ENCODE measurements around the gene STAG3. TPM values are rescaled to one million over a fixed set of nuclear protein-coding genes. Genes with fewer than 3 reads are reported as not detected.

STAG3 gene
- total and polyA plus RNA-seq, 2 experiments from 2014 or later = 1.0 to 4.8 TPM

GRCh38 chr7:100147278-100147677 lies 30.4 kb upstream of the STAG3 start:
- H3K27me3 ChIP-seq = no peaks in the 10 kb centered on the region
- TF ChIP-seq EZH2 (IDR thresholded peaks at IDR 0.05; ENCODE audit: borderline replicate concordance) (no peak), EZH2phosphoT487 (IDR thresholded peaks at IDR 0.05; ENCODE audit: low read depth, severe bottlenecking, unreplicated experiment) (no peak), CTCF (IDR thresholded peaks at IDR 0.05; ENCODE audit: poor library complexity) (no peak)
- peaks cover 33% of the 10 kb centered on the region for H3K79me2 ChIP-seq
- no peaks in the 10 kb centered on the region for H3K9me3 ChIP-seq (ENCODE audit: low read depth)
- DNase-seq (ENCODE audit: low spot score) = no peak
- 95% methylated on average over 2 of the region's 2 CpGs for WGBS (ENCODE audit: low lambda C conversion rate, missing lambda C conversion rate)
- H3K4me1 ChIP-seq (ENCODE audit: insufficient read depth) = no peaks in the 10 kb centered on the region
- H3K36me3 ChIP-seq (replicated peaks; ENCODE audit: insufficient read depth, low read depth) = no peaks in the 10 kb centered on the region
- no peak overlapping the region for H3K4me3 ChIP-seq
- H3K4me2 ChIP-seq = no peak overlapping the region
- no peak overlapping the region for H3K27ac ChIP-seq
- H3K9me2 ChIP-seq (replicated peaks; ENCODE audit: insufficient read depth) = no peaks in the 10 kb centered on the region
- H4K20me1 ChIP-seq (ENCODE audit: insufficient read depth, poor library complexity, severe bottlenecking) = no peaks in the 10 kb centered on the region
- no peak overlapping the region for H2AFZ ChIP-seq

- Histone ChIP-seq H3K9me2 (replicated peaks; ENCODE audit: insufficient read depth) (no peaks in the 10 kb centered on the region), H3K36me3 (replicated peaks; ENCODE audit: insufficient read depth, low read depth) (no peaks in the 10 kb centered on the region), H3K9me3 (ENCODE audit: low read depth) (no peaks in the 10 kb centered on the region), H3K4me2 (peak overlapping the region; percentile 72), H2AFZ (peak overlapping the region; percentile 42), H3K27me3 (no peaks in the 10 kb centered on the region), H3K4me3 (no peak overlapping the region), H3K4me1 (ENCODE audit: insufficient read depth) (peaks cover 2% of the 10 kb centered on the region), H3K27ac (peak overlapping the region; percentile 50), H4K20me1 (ENCODE audit: insufficient read depth, poor library complexity, severe bottlenecking) (no peaks in the 10 kb centered on the region), H3K79me2 (peaks cover 37% of the 10 kb centered on the region)
- TF ChIP-seq CTCF (IDR thresholded peaks at IDR 0.05; ENCODE audit: poor library complexity) = no peak
- no peak for TF ChIP-seq EZH2phosphoT487 (IDR thresholded peaks at IDR 0.05; ENCODE audit: low read depth, severe bottlenecking, unreplicated experiment)
- no peak for TF ChIP-seq EZH2 (IDR thresholded peaks at IDR 0.05; ENCODE audit: borderline replicate concordance)
- 50% methylated on average over 14 of the region's 14 CpGs for WGBS (ENCODE audit: low lambda C conversion rate, missing lambda C conversion rate)
- no peak for DNase-seq (ENCODE audit: low spot score)
Observed at GRCh38 chr7:100148225-100148558, 29.5 kb upstream of the STAG3 start.

GRCh38 chr7:100148559-100149328 lies 29.0 kb upstream of the STAG3 start, which contains the start of gene LAMTOR4:
LAMTOR4 (plus strand) TSS chr7:100148918; CDS start chr7:100148973, 55 bp downstream.
- Histone ChIP-seq H3K9me2 (replicated peaks; ENCODE audit: insufficient read depth) (no peaks in the 10 kb centered on the region), H3K9me3 (ENCODE audit: low read depth) (no peaks in the 10 kb centered on the region), H3K27me3 (no peaks in the 10 kb centered on the region), H3K79me2 (peaks cover 37% of the 10 kb centered on the region), H2AFZ (peak within 1 kb of the TSS; percentile 50), H3K27ac (peak within 1 kb of the TSS; percentile 60), H4K20me1 (ENCODE audit: insufficient read depth, poor library complexity, severe bottlenecking) (no peaks in the 10 kb centered on the region), H3K4me2 (peak within 1 kb of the TSS; percentile 97), H3K36me3 (replicated peaks; ENCODE audit: insufficient read depth, low read depth) (no peaks in the 10 kb centered on the region), H3K4me3 (peak within 1 kb of the TSS; percentile 46), H3K4me1 (ENCODE audit: insufficient read depth) (peaks cover 4% of the 10 kb centered on the region)
- 1% methylated on average over 38 of the region's 46 CpGs for WGBS (ENCODE audit: low lambda C conversion rate, missing lambda C conversion rate)
- TF ChIP-seq EZH2phosphoT487 (IDR thresholded peaks at IDR 0.05; ENCODE audit: low read depth, severe bottlenecking, unreplicated experiment) = no peak
- TF ChIP-seq CTCF (IDR thresholded peaks at IDR 0.05; ENCODE audit: poor library complexity) = no peak
- TF ChIP-seq EZH2 (IDR thresholded peaks at IDR 0.05; ENCODE audit: borderline replicate concordance) = no peak
- DNase-seq (ENCODE audit: low spot score) = peak; percentile 99
